ENCODE results near the gene XPNPEP2. TPM values are rescaled to one million over a fixed set of nuclear protein-coding genes. Genes with fewer than 3 reads are reported as not detected.

Gene XPNPEP2
- total and polyA plus RNA-seq, 11 donors: 0.19 to 2.1 (median 0.55) TPM

GRCh38 chrX:129787336-129788055 is 48.7 kb downstream of the XPNPEP2 start:
- peaks cover 0 to 20% (median 0%) of the 10 kb centered on the region in 9 donors for H3K36me3 ChIP-seq
- intact Hi-C loops (cut with DNase I): no loop called here
- H3K9me3 ChIP-seq: no peaks in the 10 kb centered on the region
- H3K4me3 ChIP-seq: no peak overlapping the region
- H3K4me1 ChIP-seq: peaks cover 0 to 19% (median 0%) of the 10 kb centered on the region in 12 donors
- 69 to 84% (median 80%) methylated on average over 11 of the region's 11 CpGs for WGBS, 4 donors
- no peak overlapping the region for H3K27ac ChIP-seq
- no peak for ATAC-seq
- no peak for TF ChIP-seq POLR2A (IDR thresholded peaks at IDR 0.05)
- no peak for TF ChIP-seq CTCF (IDR thresholded peaks at IDR 0.05)
- DNase-seq: no peak
- no peaks in the 10 kb centered on the region for H3K27me3 ChIP-seq

GRCh38 chrX:129788527-129788926 is 49.7 kb downstream of the XPNPEP2 start:
- intact Hi-C loops (cut with DNase I): no loop called here
- Histone ChIP-seq H3K4me1 (peaks cover 0 to 19% (median 0%) of the 10 kb centered on the region in 12 donors), H3K4me3 (no peak overlapping the region), H3K36me3 (peaks cover 0 to 31% (median 0%) of the 10 kb centered on the region in 9 donors), H3K9me3 (no peaks in the 10 kb centered on the region), H3K27me3 (no peaks in the 10 kb centered on the region), H3K27ac (no peak overlapping the region)
- WGBS, 4 donors: 83 to 86% (median 85%) methylated on average over 6 of the region's 6 CpGs
- no peak for ATAC-seq
- no peak for DNase-seq
- TF ChIP-seq CTCF (IDR thresholded peaks at IDR 0.05) (no peak), POLR2A (IDR thresholded peaks at IDR 0.05) (no peak)

GRCh38 chrX:129790146-129790545 is 51.4 kb downstream of the XPNPEP2 start:
- no peaks in the 10 kb centered on the region for H3K9me3 ChIP-seq
- peaks cover 0 to 11% (median 0%) of the 10 kb centered on the region in 12 donors for H3K4me1 ChIP-seq
- intact Hi-C loops (cut with DNase I): no loop called here
- no peak for TF ChIP-seq POLR2A (IDR thresholded peaks at IDR 0.05)
- TF ChIP-seq CTCF (IDR thresholded peaks at IDR 0.05): no peak
- WGBS, 4 donors: 80 to 91% (median 87%) methylated on average over 3 of the region's 3 CpGs
- H3K27me3 ChIP-seq: no peaks in the 10 kb centered on the region
- H3K4me3 ChIP-seq: no peak overlapping the region
- ATAC-seq: no peak
- DNase-seq: no peak
- H3K27ac ChIP-seq: no peak overlapping the region
- H3K36me3 ChIP-seq: peaks cover 0 to 34% (median 0%) of the 10 kb centered on the region in 9 donors

DNA sequence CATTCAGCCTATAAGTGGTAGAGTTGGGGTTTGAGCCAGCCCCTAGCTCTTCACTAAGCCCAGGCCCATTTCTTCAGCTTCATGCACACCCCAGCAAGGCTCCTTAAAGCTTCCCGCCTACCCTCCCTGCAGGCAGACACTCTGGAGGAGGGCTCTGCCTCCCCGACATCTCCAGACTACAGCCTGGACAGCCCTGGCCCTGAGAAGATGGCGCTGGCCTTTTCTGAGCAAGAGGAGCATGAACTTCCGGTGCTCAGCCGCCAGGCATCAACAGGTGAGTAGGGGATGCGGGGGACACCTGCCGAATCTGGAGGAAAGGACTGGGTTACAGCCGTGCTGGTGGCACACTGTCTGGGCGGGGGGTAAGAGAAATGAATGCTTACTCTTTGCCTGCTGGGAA is 52.0 kb downstream of the XPNPEP2 start:
- intact Hi-C loops (cut with DNase I): no loop called here

More for the DNA sequence above, 52.0 kb downstream of the XPNPEP2 start:
- H3K27ac ChIP-seq: no peak overlapping the region
- no peak for ATAC-seq
- no peak for DNase-seq
- 79 to 96% (median 88%) methylated on average over 7 to 9 of the region's 9 CpGs for WGBS, 4 donors
- no peak overlapping the region for H3K4me3 ChIP-seq
- no peaks in the 10 kb centered on the region for H3K9me3 ChIP-seq
- peaks cover 0 to 4% (median 0%) of the 10 kb centered on the region in 12 donors for H3K4me1 ChIP-seq
- peaks cover 0 to 34% (median 0%) of the 10 kb centered on the region in 9 donors for H3K36me3 ChIP-seq
- no peaks in the 10 kb centered on the region for H3K27me3 ChIP-seq
- TF ChIP-seq CTCF (IDR thresholded peaks at IDR 0.05): no peak
- TF ChIP-seq POLR2A (IDR thresholded peaks at IDR 0.05): no peak

Data from heart left ventricle (tissue), 16 donors.